ENCODE measurements around the gene GALNT4.

Gene GALNT4

DNA sequence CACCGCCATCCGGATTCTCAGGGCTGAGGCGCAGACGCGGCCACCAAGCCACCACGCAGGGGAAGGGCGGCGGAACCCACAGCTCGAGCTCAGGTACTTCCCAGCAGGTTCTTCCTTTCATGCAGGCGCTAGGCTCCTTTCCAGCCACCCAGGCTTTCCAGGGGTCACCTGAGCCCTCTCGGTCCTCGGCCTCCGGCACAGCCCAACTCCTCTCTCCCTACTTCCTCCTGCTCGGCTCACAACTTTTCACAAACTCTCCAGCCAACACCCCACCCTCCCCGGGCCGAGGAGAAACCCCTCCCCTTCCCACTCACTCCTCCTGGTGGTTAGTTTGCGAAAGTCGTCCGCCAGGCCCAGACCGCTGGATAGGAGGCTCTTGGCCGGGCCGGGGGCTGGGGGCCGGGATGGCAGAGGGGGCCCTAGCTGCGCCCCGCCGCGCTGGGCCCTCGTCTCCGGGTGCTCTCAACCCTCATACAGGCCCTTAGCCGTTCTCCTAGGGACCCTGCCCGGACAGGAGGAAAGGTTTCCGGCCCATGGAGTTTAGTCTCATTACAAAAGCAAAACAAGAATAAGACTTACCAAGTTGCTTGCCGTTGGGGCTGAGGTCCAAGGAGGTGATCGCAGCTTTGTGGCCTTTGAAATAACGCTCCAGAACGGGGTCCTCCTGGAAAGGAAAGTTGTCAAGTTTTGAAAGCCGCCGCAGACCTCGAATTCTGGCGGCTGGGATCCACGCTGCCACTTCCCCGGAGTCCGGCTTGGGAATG, at the start of gene GALNT4:
Gene GALNT4 (minus strand): TSS at position 256 of the 764 bp plus-strand sequence. CDS start 247 bp downstream, at position 9.
- no peak for DNase-seq

DNA sequence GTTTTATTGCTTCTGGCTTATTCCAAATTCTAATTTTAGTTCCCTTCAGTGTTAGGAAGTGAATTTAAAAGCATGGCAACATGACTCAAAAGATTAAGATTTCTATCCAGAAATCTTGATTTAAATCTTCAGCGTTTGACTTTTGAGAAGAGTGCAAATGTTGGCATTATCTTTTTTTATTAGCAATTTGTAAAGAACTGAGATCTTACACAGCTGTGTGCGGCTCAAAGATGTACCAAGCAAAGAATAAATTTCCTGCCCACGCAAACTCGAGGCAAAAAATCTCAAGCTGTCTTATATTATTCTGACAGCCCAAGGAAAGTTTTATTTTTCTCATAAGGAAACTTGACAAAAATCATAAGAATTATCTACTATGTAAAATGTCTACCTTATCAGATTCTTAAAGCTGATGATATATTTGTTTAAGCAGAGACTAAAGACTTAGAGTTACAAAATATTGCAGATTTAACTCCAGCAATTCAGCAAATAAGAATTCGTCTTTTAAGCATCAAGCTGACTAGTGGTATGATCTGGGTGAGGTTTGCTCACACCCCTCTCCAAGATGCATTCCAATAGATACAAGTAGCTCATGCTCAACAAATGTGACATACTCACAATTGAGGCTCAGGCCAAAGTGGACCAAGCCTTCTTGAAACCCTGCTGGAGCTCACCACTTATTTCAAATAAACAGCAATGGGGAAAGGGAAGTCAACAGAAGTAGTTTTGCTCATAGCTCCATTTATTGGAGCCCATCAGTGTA, 48.6 kb upstream of the GALNT4 start:
- DNase-seq = no peak

DNA sequence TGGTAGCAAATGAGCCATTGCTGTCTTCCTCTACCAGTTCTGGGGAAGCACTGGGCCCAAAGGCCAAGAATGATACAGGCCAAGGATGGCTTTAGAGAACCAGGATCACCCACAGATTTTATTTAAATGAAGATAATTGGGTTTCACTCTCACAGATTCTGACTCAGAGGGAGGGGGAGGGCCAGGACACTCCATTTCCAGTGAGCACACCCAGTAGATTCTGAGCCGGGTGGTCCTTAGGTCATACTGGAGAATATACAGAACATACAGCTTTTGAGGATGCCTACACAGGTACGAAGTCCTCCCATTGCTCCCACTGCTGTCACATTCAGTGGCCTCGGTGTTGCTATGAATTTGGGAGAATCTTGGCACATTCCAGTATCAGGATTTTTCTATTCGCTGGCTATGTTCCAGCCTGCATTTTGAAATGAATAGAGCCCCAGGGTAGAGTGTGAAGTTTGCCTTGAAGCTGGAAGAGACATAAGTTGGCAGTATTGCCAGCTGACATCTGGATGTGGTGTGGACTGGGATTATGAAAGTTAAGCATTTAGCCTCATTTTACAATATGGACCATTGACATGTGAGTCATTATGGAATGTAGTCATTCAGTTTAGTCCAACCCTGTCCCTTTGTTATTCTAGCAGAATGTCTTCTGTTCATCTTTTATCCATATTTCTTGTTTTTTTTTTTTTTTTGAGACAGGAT, 47.0 kb upstream of the GALNT4 start:
- no peak for DNase-seq

DNA sequence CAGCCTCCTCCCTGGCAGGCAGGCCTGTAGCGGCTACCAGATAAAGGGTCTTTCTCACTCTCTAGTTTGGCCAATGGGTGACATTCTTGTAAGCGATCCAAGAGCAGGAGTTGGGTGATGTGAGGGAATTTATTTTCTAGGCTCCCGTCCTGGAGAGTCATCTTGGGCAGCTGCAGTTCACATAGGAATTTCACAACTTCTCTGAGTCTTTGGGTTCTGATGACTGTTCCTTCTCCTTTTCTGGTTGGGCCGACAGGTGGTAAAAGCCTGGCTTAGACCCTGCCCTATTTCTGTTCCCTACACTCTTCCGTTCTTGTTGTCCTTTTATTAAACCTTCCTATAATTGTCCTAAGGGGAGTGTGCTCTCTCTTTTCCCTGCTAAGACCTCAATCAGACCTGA, 43.9 kb upstream of the GALNT4 start:
- no peak for DNase-seq

DNA sequence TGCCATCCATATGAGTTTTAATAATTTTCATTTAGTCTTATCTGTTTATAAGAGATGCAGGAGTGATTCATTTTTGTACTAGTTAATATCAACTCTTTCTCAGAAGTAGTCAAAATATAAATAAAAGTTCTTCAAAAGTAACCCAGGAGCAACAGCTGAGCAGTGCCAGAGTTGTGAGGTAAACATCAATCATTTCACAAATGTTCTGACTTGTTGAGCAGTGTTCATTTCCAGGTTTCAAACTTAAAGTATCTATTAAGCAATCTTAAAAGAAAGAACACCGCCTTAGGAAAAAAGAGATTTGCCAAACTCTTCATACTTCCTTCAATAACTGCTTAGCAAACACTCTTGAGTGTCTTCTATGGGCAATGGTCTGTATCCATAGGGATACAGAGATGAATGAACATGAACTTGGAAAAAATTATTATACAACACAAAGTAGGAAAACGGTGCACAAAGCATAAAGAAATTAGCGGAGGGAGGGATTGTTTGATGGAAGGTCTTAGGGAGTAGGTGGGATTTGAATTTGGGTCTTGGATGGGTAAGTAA, 43.2 kb upstream of the GALNT4 start:
- DNase-seq = no peak

DNA sequence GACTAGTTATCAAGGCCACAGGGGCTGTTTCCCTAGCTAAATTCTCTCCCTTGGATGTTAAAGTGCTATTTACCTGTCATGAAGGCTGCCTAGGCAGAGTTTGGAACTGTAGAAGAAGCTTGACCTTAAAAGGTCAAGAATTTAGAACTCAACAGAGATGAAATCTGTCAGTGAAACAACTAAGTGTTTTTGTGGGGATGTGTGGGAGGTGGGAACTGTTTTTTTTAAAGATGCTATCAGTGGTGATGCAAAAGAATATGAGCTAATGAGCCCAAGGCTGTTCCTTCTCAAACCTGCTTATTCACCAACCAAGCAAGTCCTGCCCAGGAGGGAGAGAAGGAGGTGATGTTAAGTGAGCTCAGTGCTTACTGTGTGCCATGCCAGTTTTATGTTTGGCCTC, 42.0 kb upstream of the GALNT4 start:
- DNase-seq = no peak

DNA sequence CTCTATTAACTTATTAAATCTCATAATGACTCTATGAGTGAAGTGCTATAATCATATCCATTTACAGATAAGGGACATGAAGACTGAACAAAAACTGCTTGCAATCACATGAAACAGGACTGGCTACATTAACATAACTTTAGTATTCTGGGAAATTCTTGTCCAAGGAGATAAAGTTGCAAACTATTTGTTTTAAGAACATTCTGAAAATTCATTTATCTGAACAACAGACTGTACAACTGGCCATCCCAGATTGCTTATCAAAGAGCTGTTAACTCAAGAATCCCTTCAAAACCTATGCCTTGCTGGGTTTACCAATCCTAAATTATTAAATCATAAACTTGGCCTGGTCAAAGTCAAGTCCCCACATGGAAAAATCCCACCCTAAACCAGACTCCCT, 40.4 kb upstream of the GALNT4 start:
- no peak for DNase-seq

DNA sequence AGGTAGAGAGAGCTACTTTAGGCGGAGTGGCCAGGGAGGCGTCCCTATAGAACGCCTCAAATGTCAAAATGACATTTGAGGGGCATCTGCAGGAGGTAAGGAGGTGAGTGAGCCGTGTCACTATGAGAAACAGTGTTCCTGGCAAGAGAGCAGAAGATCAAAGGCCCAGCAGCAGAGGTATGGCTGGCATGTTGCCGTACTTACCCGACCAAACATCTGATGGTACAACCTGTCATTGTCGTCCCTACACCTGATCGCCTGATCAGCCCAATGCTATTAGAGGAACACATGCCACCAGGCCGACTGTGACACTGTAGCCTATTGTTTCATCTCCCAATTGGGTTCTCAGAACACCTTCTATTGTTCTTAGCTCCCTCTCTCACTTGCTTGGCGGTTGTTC, 35.2 kb upstream of the GALNT4 start:
- no peak for DNase-seq

DNA sequence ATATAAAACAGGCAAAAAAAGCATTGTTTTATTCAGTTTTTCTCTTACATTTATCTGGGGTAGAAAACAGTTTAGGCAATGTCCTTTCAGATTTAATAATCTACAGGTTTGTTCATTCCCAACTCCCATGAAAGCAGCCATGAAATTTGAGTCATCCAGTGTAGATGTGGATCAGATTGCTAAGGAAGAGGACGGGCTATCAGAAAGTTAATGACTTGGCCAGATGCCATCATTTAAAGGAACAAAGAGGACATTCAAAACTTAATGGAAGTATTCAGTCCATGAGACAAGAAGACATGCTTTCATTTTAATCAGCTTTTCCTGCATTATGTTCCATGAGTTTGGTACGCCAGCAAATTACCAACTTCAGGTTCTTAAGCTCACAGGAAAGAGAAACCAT, 32.4 kb upstream of the GALNT4 start:
- no peak for DNase-seq

DNA sequence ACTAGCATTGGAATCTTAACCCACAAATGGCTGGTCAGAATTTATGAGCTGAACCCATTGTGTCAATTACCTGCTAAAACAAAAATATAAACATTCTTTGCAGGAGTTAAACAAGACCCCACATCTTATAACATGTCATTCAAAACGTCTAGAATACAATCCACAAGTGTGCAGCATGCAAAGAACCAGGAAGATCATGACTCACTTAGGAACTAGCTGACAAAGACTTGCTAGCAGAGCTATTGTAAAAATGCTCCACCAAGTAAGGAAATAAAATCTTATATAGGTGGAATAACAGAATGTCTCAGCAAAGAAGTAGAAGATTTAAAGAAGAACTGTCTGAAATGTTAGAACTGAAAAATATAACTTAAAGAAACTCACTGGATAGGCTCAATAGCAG, 27.8 kb upstream of the GALNT4 start:
- no peak for DNase-seq

DNA sequence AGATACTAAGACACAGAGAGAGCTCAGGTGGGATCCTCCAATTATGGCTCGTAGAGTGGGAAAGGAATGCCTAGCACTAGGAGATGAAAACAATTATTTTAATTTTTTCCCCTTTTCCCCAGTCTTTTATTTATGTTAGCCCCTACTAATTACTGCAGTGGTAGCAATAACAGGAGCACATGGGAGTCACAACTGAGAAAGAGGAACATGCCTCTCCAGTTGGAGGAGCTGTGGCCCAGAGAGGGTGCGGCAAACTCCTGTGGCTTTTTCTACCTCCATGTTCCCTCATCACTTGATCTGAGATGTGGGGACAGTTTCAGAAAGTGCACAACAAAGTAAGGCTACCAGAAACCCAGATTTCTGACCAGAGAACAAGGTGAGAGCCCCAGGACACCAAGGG, 27.2 kb upstream of the GALNT4 start:
- no peak for DNase-seq

DNA sequence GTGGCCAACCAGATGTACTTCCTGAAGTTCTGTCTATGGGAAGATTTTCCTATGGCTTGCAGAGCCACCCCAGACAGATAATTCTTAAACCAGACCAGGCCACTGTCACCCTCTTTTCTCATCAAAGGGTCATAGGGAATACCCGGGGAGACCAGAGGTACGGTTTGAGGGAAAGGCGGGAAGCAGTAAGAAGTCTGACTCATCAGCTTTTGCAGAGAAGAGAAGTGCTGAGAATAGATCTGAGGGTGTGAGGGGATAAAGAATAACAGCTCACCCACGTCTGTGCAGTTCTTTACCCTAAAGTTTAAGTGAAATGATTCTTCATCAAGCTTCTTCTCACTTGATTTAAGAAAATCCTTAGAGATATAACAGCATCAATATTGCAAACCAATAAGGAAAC, 22.5 kb upstream of the GALNT4 start:
- no peak for DNase-seq

DNA sequence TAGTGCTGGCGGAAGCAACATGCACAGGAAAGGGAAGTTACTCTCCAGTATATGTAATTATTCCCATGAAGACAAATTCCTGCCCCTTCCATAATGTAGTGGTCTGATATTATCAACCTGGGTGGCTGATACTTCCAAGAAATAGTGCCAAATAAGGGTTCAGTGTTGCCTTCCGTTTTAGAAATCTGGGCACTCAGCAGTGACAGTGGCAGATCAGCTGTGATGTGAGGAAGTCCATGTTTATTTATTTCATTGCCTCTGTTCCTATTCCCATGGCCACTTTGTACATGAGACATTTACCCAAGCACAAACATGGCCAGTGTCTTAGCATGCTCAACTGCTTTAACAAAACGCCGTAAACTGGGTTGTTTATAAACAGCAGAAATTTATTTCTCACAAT, 21.6 kb upstream of the GALNT4 start:
- DNase-seq = no peak

DNA sequence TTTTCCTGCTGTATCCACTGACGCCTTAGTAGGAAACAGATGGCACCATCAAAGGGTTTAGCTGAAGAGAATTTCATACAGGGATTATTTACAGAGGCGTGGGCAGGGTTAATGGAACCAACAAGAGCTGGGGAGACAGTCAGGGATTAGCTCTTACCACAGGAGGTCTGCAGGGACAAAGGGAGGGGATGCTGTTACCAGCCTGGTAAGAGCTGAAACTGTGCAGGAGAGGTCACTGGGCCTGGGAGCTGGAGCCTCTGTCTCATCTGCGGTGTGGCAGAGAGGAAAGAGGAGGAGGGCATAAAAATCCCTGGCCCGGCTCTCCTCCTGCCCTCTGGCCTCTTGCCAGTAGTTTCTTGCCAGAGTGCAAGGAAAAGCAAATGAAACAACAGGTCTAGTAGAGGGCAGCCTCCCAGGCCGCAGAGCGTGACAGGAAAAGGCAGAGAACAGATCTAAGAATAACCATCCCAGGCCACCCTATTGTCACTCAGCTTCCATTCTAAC, 20.1 kb upstream of the GALNT4 start:
- DNase-seq = no peak

DNA sequence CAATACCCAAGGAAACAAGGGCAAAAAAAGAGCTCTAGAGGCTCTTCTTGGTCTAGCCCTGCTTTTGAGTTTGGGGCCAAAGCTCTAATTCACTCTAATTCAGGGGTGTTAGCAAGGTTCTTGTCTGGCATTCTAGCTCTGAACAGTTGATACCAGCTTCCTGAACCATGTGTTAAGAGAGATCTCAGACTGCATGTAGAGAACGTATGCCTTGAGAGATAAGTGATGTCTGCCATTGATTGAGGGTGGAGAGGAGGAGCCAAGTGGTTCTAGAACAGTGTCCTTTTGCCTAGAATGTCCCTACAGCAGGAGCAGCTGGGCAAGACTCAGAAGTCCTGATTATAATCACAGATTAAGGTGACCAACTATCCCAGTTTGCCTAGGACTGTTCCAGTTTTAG, 19.4 kb upstream of the GALNT4 start:
- DNase-seq = no peak

DNA sequence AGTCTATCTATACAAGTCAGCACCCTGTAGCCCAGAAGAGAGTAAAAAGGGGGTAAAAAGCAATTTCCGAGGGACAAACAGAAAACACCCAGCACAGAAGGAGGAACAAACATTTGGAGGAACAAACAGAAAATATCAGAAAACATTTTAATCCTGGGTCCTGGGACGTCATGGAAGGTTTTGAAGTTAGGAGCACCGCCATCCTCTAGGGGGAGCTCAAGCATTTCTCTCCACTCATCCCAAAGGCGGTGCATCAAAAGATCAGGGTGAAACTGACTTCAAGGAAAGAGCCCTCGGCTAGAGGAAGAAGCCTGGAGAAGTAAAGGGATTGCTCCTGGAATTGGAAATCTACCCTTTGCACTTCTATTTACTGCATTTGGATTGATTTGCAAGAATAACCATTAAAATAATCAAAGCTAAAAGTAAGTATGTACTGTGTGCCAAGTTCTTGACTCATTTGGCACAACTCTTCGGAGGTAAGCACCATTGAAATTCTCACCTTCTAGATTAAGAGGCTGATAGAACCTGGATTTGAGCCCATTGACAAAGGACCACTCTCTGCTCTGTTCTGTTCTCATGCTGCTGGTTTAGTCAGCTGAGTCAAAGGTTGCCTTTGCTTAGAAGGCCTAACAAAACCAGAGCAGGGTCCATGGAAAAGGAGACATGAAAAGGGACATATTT, 18.5 kb upstream of the GALNT4 start:
- DNase-seq = no peak

DNA sequence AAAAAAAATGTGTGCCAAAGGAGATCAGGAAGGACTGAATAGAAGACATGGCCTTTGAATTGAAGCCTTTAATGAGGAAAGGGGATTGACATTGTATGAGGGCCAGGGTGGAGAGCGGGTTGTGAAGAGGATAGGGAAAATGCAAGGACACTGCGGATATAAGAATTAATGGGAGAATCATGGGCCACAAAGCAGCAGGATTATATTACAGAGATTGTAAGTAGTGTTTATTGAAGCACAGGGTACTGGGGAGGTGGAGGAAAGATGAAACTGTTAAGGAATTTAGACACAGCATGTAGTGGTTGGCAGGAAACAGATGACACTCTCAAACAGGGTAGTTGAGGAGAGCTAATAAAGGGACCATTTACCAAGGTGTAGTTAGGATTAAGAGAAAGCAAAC, 17.6 kb upstream of the GALNT4 start:
- DNase-seq = no peak

DNA sequence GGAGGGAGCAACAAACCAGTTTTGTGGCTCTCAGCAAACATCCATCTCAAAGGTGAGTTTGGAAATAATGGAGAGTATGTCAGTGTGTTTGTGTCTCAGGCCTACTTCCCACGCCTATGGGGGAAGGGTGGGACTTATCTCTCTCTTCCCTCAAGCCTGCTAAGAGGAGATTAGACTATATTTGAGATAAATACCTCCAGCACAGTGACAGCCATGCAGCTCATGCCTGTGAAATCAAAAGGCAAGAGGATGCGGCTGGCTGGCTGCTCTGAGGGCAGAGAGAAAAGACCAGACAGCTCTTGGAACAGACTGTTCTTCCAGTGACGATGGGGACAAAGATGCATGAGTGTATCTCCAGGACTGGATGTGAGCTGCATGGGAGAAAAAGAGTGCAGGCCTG, 16.0 kb upstream of the GALNT4 start:
- DNase-seq = no peak

DNA sequence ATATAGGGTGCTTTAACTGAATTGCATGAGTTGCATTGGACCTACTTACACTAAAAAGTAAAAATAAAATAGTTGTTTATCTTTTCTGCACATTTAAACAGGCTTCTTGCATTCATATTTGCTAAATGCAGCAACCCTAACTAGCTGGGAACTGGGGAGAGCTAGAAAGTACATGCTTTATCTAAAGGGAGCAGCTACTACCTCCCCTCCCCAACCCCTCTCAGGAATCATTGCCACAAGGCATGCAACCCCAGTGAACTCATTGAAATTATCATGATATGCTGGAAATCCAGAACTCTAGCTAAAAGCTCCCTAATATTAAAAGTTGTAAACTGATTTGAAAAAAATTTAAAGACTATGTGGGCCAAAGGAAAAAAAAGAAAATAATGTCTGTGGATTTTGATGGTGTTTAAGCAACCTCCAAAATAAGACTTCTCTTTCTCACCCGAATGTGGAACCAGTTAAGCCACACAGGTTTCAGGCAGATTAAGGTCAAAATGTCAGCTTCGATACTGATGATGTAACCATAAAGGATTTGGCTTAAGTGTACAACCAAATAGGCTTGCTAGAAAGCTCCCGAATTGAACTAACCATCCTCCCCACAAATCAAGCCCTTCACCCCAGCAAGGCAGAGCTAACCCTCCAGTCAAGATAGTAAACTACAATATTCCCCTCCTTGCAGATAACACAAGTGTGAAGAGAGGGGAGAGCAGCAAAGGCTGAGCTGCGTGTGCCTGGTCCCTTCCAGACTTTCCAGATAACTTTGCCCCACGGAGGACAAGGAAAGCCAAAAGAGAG, 15.0 kb upstream of the GALNT4 start:
- no peak for DNase-seq

DNA sequence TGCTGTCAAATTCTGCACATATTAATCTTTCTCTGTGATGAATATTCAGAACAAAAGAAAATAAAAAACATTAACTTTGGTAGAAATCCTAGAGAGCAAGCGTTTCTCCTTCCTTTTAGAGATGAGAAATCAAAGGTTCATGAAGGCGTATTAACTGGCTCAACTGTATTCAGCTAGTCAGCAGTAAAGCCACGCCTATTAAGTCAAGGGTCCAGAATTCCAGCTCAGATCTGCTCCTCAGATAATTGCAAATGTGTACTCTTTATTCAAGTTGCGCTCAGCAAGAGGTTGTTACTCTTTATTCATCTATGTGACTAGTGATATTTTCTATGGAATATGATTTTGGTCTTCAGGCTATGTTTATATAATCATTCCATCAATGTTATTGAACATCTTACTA, 14.3 kb upstream of the GALNT4 start:
- no peak for DNase-seq

DNA sequence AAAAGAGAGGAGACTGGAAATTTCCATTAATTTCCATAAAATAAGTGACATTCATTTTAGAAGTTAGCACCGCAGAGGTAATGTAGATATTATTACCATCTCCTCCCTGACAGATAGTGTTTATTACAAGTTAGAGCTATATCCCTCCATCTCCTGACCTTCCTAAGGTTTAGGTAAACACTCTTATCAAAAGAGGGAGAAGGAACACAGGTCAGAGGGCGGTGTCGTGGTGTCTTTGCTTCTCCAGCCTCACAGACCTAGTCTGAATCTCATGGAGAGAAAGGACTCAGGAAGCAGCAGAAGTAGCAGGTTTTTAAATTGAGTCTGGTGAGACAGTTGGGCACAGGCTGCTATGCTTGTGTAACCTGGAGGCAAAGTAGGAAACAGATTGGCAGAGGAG, 12.8 kb upstream of the GALNT4 start:
- no peak for DNase-seq

DNA sequence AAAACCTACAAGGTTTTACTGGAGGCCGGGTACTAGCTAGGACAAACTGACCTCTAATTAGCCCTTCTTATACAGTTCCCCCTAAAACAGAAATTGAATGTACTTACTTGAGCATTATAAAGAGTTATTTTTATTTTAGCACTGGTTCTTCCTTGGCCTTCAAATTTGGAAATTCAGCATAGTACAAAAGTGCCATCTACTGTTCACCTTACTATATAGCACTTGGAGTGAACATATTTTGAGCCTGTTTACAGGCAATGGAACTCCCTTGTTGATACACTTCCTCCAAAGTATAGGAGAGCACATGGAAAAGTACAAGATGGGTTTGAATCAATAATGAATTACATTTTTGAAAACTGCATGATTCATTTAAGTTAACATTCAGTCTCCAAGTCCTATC, 5.1 kb upstream of the GALNT4 start:
- no peak for DNase-seq

Data from NCI-H2081 treated with DMSO at 0.1 percent for 48 hours (cell line).